Measurements from ENCODE around the gene SERPINE3. TPM values are rescaled to one million over a fixed set of nuclear protein-coding genes. Genes with fewer than 3 reads are reported as not detected.

SERPINE3 gene
- total and polyA plus RNA-seq, 2 of the 4 experiments (the other 2 are of a cell fraction) = not detected

DNA sequence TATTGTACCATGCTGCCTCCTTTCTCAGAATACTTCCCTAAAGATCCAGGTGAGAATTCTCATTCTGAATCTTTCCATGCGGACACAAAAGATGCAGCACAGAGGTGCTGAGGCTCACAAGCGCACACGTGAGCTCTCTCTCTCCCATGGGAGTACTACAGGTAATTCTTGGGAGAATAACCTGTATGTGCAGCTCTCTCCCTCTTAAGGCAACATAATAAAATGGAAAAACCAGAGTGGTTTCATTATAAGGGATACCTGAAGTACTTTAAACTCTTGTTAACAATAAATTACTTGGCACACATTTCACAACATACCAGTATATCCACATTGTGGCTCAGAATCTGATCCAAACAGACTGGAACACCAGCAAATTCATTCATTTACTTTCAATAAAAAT lies 72.9 kb downstream of the SERPINE3 start:
- ChIA-PET CTCF (no interaction called here), POLR2A (ENCODE audit: unreplicated experiment) (no interaction called here)

More for the DNA sequence above, 72.9 kb downstream of the SERPINE3 start:
- TF ChIP-seq CEBPB (IDR thresholded peaks at IDR 0.05; ENCODE audit: low read depth, low read length) (no peak), ELK1 (IDR thresholded peaks at IDR 0.05; ENCODE audit: borderline replicate concordance, low read depth, low read length) (no peak), MAZ (IDR thresholded peaks at IDR 0.05; ENCODE audit: borderline replicate concordance, low read depth, low read length) (no peak), SMC3 (IDR thresholded peaks at IDR 0.05; ENCODE audit: low read depth, low read length) (no peak), MAFK (IDR thresholded peaks at IDR 0.05; ENCODE audit: low read depth, low read length) (no peak), USF2 (IDR thresholded peaks at IDR 0.05; ENCODE audit: low read depth, low read length) (no peak), NFE2L2 (IDR thresholded peaks at IDR 0.05; ENCODE audit: low read depth, low read length) (no peak)
- TF ChIP-seq, protein P1, sequence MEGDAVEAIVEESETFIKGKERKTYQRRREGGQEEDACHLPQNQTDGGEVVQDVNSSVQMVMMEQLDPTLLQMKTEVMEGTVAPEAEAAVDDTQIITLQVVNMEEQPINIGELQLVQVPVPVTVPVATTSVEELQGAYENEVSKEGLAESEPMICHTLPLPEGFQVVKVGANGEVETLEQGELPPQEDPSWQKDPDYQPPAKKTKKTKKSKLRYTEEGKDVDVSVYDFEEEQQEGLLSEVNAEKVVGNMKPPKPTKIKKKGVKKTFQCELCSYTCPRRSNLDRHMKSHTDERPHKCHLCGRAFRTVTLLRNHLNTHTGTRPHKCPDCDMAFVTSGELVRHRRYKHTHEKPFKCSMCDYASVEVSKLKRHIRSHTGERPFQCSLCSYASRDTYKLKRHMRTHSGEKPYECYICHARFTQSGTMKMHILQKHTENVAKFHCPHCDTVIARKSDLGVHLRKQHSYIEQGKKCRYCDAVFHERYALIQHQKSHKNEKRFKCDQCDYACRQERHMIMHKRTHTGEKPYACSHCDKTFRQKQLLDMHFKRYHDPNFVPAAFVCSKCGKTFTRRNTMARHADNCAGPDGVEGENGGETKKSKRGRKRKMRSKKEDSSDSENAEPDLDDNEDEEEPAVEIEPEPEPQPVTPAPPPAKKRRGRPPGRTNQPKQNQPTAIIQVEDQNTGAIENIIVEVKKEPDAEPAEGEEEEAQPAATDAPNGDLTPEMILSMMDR (conservative IDR thresholded peaks at IDR 0.05; ENCODE audit: low read depth, low read length) = no peak
- no peak overlapping the region for H3K4me3 ChIP-seq (ENCODE audit: insufficient read depth, low read depth, low read length)
- no peaks in the 10 kb centered on the region for H3K27me3 ChIP-seq (ENCODE audit: control insufficient read depth, insufficient read depth, low read length)
- H3K36me3 ChIP-seq (ENCODE audit: control insufficient read depth, insufficient read depth, low read length) = peaks cover 6% of the 10 kb centered on the region
- no peak overlapping the region for H3K14ac ChIP-seq (replicated peaks; ENCODE audit: low read depth, low read length)
- H2AK5ac ChIP-seq (ENCODE audit: low read depth, low read length) = no peak overlapping the region
- peaks cover 15% of the 10 kb centered on the region for H4K20me1 ChIP-seq (ENCODE audit: insufficient read depth, low read length)
- H2BK20ac ChIP-seq (ENCODE audit: low read depth, low read length) = no peak overlapping the region
- no TSS peak for BruUV-seq (replicated peaks)
- H3K27ac ChIP-seq (ENCODE audit: insufficient read depth, low read length) = no peak overlapping the region
- no peak overlapping the region for H3K18ac ChIP-seq (ENCODE audit: low read depth, low read length)
- H4K91ac ChIP-seq (ENCODE audit: insufficient read depth, low read depth, low read length) = no peak overlapping the region
- 0 out of 2 replicates have a peak, but pooled peaks cover 2% of the 10 kb centered on the region for H3K9me1 ChIP-seq (ENCODE audit: insufficient read depth, low read length)
- H3K9ac ChIP-seq (ENCODE audit: low read depth, low read length) = no peak overlapping the region
- no peak overlapping the region for H3K23ac ChIP-seq (ENCODE audit: low read depth, low read length)
- no peak overlapping the region for H4K5ac ChIP-seq (ENCODE audit: low read depth, low read length)
- dilution Hi-C loops (cut with HindIII; ENCODE audit: low sequenced_read_pairs, unreplicated experiment) (no loop called here), in situ Hi-C loops (cut with MboI; ENCODE audit: low sequenced_read_pairs) (loop anchor here (25.0 kb wide), 1 partner anchor 725 kb away; the partner anchor contains the start of gene NEK5), intact Hi-C loops (cut with micrococcal nuclease) (no loop called here)
- peaks cover 4% of the 10 kb centered on the region; the same call in 1 of the 2 replicates for H3K4me1 ChIP-seq (ENCODE audit: control insufficient read depth, insufficient read depth, low read length)
- H2AFZ ChIP-seq (replicated peaks; ENCODE audit: low read length, poor library complexity) = no peak overlapping the region
- H3K4me2 ChIP-seq (ENCODE audit: low read depth, low read length) = no peak overlapping the region
- DNase-seq (no peak), ATAC-seq (ENCODE audit: low read depth) (no peak)
- no peak overlapping the region for H3K4ac ChIP-seq (ENCODE audit: low read depth, low read length)
- no peak overlapping the region for H2BK120ac ChIP-seq (ENCODE audit: low read depth, low read length)
- H4K8ac ChIP-seq (ENCODE audit: low read depth in 2 of 2, low read length in 2 of 2) = no peak overlapping the region
- H3K79me1 ChIP-seq (ENCODE audit: low read depth in 1 of 2, low read length in 2 of 2) = peaks cover 26 to 49% of the 10 kb centered on the region in 2 experiments
- no CpG with 5 or more reads among the region's 3 CpGs for WGBS, 2 experiments (ENCODE audit: extremely low coverage in 2 of 2, insufficient read length in 1 of 2)
- no peak overlapping the region for H2AK9ac ChIP-seq (replicated peaks; ENCODE audit: low read depth, low read length, poor library complexity)
- H3K56ac ChIP-seq (ENCODE audit: extremely low read depth, insufficient read depth, low read length) = no peak overlapping the region
- H3K9me3 ChIP-seq (ENCODE audit: control insufficient read depth, insufficient read depth, low read length) = no peaks in the 10 kb centered on the region; the same call in 1 of the 2 replicates
- no peak overlapping the region for H2BK5ac ChIP-seq (ENCODE audit: low read depth, low read length, poor library complexity, severe bottlenecking)
- H2BK15ac ChIP-seq (ENCODE audit: low read depth, low read length) = no peak overlapping the region
